ENCODE results near the gene DLL1.
"Not testable (repeated sequence)": the region's sequence is repeated elsewhere in the genome, so short reads cannot be mapped to it uniquely, and the experiment has no call there.

DLL1 gene

GRCh38 chr6:170290296-170291128 lies at the start of gene DLL1:
Gene DLL1, minus strand, starts transcription at chr6:170291078. Its CDS starts 939 bp downstream, at chr6:170290139.
- DNase-seq (ENCODE audit: low read depth) = no peak

DNA sequence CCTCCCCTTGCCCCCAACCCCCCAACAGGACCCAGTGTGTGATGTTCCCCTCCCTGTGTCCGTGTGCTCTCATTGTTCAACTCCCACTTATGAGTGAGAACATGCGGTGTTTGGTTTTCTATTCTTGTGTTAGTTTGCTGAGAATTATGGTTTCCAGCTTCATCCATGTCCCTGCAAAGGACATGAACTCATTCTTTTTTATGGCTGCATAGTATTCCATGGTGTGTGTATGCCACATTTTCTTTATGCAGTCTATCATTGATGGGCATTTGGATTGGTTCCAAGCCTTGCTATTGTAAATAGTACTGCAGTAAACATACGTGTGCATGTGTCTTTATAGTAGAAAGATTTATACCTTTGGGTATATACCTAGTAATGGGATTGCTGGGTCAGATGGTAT lies 44.3 kb upstream of the DLL1 start:
- not testable (repeated sequence) for DNase-seq (ENCODE audit: low read depth)

DNA sequence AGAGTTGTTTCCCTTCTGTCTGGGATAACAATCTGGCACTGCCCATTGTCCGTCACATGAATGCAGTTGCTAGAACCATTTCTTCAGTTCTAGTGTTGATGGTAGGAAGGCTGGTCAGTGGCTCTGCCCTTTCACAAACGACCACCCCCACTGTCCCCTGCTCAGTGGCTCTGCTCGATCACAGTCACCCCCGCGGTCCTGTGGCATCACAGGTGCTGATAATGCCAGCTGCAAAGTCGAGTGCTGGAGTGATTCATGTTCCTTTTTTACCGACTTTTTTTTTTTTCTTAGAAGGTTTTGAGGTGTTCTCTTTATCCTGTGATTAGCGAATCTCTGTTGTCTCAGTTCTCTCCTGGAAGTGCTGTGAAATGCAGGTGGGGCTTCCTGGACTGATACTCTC lies 38.4 kb upstream of the DLL1 start:
- DNase-seq (ENCODE audit: low read depth) = no peak

DNA sequence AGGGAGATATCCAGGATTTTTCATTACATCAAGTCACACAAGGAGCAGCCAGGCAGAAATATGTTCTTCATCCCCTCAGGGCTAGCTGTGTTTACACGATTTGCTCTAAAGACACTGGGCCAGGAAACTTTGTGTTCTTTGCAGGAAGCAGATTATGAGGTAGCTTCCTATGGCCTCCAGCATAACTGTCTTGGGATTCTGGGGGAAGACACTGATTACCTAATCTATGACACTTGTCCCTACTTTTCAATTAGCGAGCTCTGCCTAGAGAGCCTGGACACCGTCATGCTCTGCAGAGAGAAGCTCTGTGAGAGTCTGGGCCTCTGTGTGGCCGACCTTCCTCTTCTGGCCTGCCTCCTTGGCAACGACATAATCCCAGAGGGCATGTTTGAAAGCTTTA lies 26.8 kb upstream of the DLL1 start:
- DNase-seq (ENCODE audit: low read depth) = no peak

DNA sequence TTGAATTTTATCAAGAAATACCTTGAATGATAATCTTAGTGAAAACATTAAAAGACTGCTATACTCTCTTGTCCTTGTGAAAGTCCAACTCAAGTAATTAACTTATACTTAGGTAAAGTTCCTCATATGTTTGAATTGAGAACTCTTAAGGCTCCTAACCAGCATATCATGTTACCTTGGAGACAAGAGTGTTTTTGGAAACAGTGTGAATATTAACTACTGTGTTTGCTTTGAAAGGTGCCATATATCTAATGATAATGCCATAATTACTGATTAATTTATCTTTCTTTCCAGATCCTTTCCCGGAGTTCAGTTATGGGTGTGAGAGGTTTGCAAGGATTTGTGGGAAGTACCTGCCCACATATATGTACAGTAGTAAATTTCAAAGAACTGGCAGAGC lies 26.2 kb upstream of the DLL1 start:
- no peak for DNase-seq (ENCODE audit: low read depth)

- no peak for DNase-seq (ENCODE audit: low read depth)
Measured at GRCh38 chr6:170316071-170316470, 25.2 kb upstream of the DLL1 start.

DNA sequence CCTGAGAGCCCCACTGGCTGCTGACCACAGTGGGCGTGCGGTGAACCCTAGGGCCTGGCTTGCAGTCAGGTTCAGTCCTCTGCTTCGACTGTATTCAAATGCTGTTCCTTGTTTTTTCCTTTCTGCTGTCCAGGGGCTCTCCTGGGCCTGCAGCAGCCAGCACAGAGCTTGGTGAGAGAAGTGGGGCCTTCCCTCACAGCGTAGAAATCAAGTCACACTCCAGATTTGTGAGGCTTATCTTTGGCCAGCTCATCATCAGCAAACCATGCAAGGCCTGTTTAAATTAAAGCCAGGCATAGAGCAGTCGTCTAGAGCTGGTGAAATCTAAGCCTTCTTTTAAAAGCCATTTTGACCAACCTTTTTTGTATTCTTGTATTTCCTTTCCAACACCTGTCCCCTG lies 24.1 kb upstream of the DLL1 start:
- DNase-seq (ENCODE audit: low read depth) = no peak

DNA sequence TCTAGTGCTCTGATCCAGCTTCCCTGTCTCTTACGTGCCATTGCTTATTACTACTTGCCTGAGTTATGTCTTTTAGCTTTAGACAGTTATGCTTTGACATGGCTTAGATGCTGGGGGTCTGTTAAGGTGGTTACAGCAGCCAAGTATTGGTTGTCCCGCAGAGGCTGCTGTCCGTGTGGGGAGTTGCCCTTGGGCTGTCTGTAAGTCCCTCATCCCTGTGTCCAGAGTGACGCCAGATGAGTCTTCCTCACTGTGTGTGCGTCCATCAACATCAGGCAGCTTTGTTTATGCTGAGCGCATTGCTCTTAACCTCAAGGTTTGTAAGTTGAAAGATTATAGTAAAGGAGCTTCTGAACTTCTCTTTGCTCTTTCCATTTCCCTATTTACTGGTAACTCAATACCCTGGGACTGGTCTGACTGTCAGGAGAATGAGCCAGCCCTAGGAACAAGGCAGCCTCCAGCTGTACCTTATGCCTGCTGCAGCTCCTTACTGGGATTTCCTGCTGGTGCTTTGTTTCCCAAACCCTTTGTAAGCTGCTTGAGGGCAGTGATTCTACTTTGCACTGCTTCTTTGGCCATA lies 22.9 kb upstream of the DLL1 start:
- DNase-seq (ENCODE audit: low read depth) = no peak

DNA sequence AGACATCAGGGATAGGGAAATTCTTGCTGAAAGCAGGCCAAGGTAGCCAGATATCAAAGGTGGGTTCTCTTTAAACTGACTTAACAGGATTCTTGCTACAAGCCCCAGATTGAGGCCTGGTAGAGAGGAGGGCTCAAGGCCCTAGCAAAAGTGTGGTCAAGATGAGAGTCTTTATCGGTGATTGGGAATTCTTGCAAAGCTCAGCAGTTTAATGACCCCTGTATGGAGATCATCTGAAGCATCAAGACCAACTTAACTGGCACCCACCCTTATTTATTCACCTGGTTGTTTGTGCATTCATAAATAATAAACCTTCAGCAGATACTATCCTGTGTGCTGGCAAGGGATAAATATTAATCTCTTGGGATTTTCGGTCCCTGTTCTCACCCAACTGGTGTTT lies 22.0 kb upstream of the DLL1 start:
- DNase-seq (ENCODE audit: low read depth) = no peak

DNA sequence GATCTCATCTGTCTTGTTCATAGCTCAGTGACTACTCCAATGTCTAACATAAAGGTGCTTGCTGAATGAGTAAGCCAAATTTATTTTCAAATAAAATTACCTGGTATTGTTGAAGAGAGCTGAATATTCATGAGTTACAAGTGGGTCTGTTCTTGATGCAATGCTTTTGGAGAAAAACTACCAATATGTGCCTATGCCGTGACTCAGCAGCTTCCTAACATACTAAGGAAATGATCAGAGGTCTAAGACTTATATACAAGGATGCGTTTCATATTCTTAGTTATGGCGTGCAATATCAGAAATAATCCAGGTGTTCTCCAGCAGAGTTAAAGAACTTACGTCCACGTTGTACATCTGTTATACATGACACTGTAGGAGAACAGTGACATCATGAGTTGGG lies 20.8 kb upstream of the DLL1 start:
- DNase-seq (ENCODE audit: low read depth) = no peak

- no peak for DNase-seq (ENCODE audit: low read depth)
Measured at GRCh38 chr6:170308761-170309160, 17.9 kb upstream of the DLL1 start.

- DNase-seq (ENCODE audit: low read depth) = no peak
Measured at GRCh38 chr6:170307080-170307545, 16.2 kb upstream of the DLL1 start.

- peak; percentile 95 for DNase-seq (ENCODE audit: low read depth)
Measured at GRCh38 chr6:170306324-170307079, 15.6 kb upstream of the DLL1 start, which contains the start of gene FAM120B. Gene FAM120B, plus strand, starts transcription at chr6:170306758. Its CDS starts 10,633 bp downstream, at chr6:170317391.

DNA sequence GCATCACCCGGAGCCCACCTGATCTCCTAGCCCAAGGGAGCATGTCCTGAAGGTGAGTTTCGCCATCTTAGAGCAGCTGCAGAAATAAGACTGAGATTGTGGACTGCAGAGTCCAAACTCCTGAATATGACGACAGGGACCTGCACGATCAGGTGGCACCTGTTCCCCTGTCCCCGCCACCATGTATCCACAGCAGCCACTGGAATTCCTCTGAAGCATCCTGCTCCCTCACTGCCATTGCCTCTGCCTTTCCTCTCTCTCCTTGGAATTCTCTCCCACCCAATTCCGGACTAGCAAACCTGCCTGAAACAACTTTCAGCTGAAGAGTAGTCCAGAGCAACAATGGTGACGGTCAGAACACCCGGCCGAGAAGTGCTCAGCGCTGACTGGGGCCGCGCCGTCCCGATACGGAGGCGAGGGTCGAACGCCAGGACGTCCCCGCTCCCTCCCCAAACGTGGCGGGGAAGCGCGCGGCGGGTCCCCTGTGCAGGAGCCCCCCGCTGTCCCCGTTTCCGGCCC lies 15.0 kb upstream of the DLL1 start:
- no peak for DNase-seq (ENCODE audit: low read depth)

GRCh38 chr6:170301184-170301583 lies 10.3 kb upstream of the DLL1 start:
- DNase-seq (ENCODE audit: low read depth) = no peak

DNA sequence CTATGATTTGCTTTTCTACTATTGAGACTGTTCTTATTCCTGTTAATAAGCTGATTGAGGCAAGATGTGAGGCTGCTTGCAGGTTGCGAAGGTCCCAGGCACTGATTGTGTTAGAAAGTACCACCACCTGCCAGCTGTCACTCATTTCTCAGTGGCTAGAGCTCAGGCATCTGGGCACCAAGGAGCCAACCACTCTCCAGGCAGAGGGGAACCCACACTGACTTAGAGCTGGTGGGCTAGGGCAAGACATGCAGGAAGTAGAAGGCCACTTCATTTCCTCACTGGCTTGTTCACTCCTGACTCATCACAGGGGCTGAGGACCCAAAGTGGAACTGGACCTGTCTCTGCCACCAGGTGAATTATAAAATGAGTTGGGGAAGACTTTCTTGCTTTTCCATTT lies 7.8 kb upstream of the DLL1 start:
- no peak for DNase-seq (ENCODE audit: low read depth)

GRCh38 chr6:170297576-170298330 lies 6.9 kb upstream of the DLL1 start:
- no peak for DNase-seq (ENCODE audit: low read depth)

- DNase-seq (ENCODE audit: low read depth) = no peak
Measured at GRCh38 chr6:170296746-170297575, 6.1 kb upstream of the DLL1 start.

DNA sequence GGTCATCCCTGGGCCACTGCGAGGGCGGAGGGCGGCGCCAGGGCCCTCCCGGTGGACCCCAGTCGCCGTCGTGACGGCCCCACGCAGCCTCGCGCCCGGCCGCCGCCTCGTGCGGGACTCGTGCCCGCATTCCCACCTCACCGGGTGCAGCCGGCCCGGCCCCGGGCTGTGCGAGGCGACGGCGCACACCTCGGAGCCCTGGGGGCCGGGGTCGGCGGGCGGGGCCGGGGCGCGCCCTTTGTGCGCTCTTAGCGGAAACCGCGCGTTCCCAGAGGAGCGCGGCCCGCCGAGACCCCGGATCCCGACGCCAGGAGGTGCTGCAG lies 5.5 kb upstream of the DLL1 start:
- DNase-seq (ENCODE audit: low read depth) = no peak

DNA sequence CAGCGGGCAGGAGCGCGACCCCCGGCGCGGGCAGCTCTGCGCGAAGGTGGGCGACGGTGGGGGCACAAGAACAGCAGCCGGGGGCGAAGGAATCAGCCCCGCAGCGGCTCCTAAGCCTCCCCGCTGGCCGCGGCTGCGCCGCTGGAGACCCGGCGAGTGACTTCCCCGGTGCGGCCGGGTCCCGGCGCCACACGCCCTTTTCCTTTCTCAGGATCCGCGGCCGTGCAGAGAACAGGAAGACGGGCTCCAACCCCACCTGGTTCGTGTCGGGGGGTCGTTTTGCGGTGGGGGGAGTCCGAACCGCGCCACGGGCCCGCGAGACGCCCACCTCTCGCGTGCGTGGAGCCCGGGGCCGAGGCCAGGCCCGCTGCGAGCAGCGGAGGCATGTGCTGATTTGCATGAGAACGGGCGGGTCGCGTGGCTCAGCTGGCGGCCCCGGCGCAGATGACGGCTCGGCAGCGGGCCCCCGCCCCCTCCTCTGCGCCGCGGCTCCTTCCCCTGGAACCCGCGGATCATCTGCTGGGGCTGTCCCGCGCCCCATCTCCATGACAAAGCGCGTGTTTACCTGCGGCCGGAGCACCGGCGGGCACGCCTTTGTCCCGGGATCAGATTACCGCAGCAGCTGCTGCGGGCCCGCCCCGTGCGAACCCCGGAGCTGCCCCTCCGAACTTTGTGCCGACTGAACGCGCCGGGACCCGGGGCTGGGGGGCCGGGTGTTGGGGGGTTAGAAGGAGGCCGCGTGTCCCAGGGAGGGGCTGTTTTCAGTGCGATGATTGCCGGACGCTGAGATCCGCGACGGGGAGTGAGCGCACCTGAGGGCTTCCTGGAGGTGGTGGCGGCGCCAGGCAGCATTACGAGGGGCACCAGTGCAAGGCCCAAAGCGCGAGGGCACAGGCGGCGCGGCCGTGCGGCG lies 4.9 kb upstream of the DLL1 start:
- DNase-seq (ENCODE audit: low read depth) = no peak
